Type B pancreatic cell (in vitro differentiated cells): Measurements from ENCODE around the gene RNF138. TPM values are rescaled to one million over a fixed set of nuclear protein-coding genes. Genes with fewer than 3 reads are reported as not detected.
A peak's percentile ranks its signal among the peaks of the same experiment; 100 is the strongest.

ENCODE experiments used
- DNase-seq: peaks from one replicate; pipeline ENCODE4 v3.0.0; 2021; ENCODE audit warnings: mixed read lengths; ENCODE audit not compliant: unreplicated experiment; ENCODE audit errors: extremely low spot score
- H3K27ac Mint-ChIP-seq: 2 replicates; pipeline ENCODE4 v1.8.0; 2021; ENCODE audit warnings: mild to moderate bottlenecking, mixed read lengths
- H3K27me3 Mint-ChIP-seq: 2 replicates; pipeline ENCODE4 v1.8.0; 2021; ENCODE audit warnings: mixed read lengths
- H3K36me3 Mint-ChIP-seq: 2 replicates; pipeline ENCODE4 v1.8.0; 2021; ENCODE audit warnings: mixed read lengths
- H3K4me1 Mint-ChIP-seq: one replicate; pipeline ENCODE4 v1.8.0; 2021; ENCODE audit warnings: mixed read lengths; ENCODE audit not compliant: unreplicated experiment
- H3K4me3 Mint-ChIP-seq: 2 replicates; pipeline ENCODE4 v1.8.0; 2021; ENCODE audit warnings: mild to moderate bottlenecking, mixed read lengths
- H3K9me3 Mint-ChIP-seq: 2 replicates; pipeline ENCODE4 v1.8.0; 2021; ENCODE audit warnings: mixed read lengths
- total RNA-seq: library from RNA; stranded (reverse); gene quantifications from 2 replicates; pipeline ENCODE4 v1.2.1, GENCODE V29; 2021; ENCODE audit warnings: low replicate concordance
- TF ChIP-seq, protein P1 (sequence below): fragments of 200-600 bp; sonication (generic); conservative IDR thresholded peaks from 2 replicates; pipeline ENCODE4 v1.5.0; 2021; ENCODE audit warnings: antibody characterized with exemption, mild to moderate bottlenecking

The RNF138 gene
- total RNA-seq, 1 donor from 2014 or later, result 34.9 TPM

DNA sequence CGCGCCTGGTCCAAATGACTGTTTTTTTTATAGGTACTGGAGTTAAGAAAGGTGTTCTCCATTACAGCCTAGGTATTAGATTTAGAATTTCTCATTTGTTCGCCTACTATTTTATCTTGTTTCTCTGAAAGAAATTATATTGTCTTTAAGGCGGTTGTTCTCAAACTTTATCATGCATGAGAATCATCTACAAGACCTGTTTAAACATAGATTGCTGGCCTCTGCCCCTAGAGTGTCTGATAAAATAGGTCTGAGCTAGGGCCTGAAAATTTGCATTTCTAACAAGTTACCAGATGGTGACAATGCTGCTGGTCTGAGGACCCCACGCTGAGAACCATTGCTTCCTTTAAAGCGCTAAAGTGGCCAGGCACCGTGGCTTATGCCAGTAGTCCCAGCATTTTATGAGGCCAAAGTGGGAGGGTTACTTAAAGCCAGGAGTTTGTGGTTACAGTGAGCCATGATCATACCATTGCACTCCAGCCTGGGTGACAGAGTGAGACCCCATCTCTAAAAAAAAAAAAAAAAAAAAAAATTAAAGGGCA, 34.0 kb upstream of the RNF138 start:
- Mint-ChIP-seq H3K27ac (no peak overlapping the region), H3K4me3 (no peak overlapping the region), H3K36me3 (no peaks in the 10 kb centered on the region), H3K4me1 (no peaks in the 10 kb centered on the region), H3K27me3 (no peaks in the 10 kb centered on the region), H3K9me3 (peaks cover 3% of the 10 kb centered on the region)
- DNase-seq, result no peak
- TF ChIP-seq, protein P1, sequence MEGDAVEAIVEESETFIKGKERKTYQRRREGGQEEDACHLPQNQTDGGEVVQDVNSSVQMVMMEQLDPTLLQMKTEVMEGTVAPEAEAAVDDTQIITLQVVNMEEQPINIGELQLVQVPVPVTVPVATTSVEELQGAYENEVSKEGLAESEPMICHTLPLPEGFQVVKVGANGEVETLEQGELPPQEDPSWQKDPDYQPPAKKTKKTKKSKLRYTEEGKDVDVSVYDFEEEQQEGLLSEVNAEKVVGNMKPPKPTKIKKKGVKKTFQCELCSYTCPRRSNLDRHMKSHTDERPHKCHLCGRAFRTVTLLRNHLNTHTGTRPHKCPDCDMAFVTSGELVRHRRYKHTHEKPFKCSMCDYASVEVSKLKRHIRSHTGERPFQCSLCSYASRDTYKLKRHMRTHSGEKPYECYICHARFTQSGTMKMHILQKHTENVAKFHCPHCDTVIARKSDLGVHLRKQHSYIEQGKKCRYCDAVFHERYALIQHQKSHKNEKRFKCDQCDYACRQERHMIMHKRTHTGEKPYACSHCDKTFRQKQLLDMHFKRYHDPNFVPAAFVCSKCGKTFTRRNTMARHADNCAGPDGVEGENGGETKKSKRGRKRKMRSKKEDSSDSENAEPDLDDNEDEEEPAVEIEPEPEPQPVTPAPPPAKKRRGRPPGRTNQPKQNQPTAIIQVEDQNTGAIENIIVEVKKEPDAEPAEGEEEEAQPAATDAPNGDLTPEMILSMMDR, result no peak

DNA sequence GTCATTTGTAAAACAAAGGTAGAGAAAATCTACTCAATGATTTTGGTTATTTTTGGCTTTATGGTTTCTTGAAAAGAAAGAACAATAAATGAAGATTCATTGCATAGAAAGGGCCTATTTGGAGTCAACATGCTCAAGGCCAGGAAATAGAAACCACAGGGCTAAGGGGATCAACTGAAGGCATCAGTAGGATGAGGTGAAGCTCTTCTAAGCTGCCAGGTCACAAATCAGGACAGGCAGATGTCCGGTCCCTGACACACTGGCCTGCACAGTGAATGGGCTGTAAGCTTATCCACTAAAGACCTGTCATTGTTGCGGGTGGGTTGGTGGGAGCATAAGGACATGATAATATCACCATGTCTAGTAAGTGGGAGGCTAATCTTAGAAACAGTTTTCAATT, 31.6 kb upstream of the RNF138 start:
- H3K27me3 Mint-ChIP-seq, result no peaks in the 10 kb centered on the region
- H3K4me3 Mint-ChIP-seq, result no peak overlapping the region
- peaks cover 3% of the 10 kb centered on the region for H3K9me3 Mint-ChIP-seq
- no peaks in the 10 kb centered on the region for H3K36me3 Mint-ChIP-seq
- DNase-seq, result no peak
- no peak overlapping the region for H3K27ac Mint-ChIP-seq
- TF ChIP-seq, protein P1, result no peak
- no peaks in the 10 kb centered on the region for H3K4me1 Mint-ChIP-seq

DNA sequence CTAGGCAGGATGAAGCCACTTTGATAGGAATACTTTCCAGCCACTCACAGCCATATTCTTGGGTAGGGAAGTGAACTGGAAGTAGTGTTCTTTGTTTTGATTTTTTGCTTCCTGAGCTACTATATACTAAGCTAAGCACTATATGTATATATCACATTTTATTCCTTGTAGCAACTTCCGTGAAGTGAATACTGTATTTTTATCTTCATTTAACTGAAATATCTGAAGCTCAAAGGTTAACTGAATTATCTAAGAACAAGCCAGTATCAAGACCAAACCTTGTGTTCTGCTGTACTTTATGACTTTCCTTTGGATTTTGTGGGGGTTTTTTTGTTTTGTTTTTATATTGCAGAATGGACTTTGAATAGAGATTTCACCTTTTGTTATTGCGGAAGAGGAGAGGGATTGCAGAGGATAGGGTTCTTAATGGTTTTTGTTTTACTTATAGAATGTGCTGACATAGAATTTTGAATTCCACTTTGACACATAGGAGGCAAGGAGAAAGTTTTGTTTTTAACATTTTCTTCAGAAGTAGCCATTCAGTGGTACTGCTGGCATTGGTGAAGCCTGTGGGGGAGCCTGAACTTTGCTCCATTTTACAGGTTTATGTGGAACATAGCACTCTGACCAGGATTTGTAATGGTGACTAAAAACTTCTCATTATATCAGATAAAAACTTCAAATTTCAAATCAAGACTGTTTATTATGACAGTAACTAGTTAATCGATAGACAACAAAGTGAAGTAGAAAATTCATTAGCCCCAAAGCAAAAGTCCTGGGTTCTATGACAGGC, 24.1 kb upstream of the RNF138 start:
- no peak for DNase-seq
- Mint-ChIP-seq H3K4me1 (no peaks in the 10 kb centered on the region), H3K27me3 (no peaks in the 10 kb centered on the region), H3K4me3 (no peak overlapping the region), H3K9me3 (no peaks in the 10 kb centered on the region), H3K27ac (no peak overlapping the region), H3K36me3 (no peaks in the 10 kb centered on the region)
- TF ChIP-seq, protein P1, result no peak

DNA sequence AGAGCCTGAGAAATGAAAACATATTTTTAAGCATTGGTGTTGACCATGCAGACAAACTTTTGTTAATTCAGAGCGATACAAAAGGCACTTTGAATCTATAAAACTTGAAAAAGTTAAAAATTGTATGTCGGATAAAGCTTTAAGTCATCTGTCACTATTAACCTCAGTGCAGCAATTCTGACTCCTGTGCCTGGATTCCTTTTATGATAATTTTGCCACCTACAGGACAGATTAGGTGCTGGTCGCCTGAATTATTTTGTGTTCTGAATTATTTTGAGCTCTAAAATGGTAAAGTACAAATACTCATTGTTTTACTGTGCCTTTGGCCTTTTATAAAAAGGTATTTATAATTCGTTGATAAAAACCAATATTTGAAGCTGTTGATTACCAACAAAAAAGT, 19.4 kb upstream of the RNF138 start:
- no peaks in the 10 kb centered on the region for H3K36me3 Mint-ChIP-seq
- DNase-seq, result no peak
- no peaks in the 10 kb centered on the region for H3K27me3 Mint-ChIP-seq
- TF ChIP-seq, protein P1, result peak; percentile 70
- no peak overlapping the region for H3K4me3 Mint-ChIP-seq
- H3K9me3 Mint-ChIP-seq, result no peaks in the 10 kb centered on the region
- no peak overlapping the region for H3K27ac Mint-ChIP-seq
- H3K4me1 Mint-ChIP-seq, result no peaks in the 10 kb centered on the region

GRCh38 chr18:32074206-32074605, 17.5 kb upstream of the RNF138 start:
- Mint-ChIP-seq H3K4me1 (no peaks in the 10 kb centered on the region), H3K4me3 (no peak overlapping the region), H3K9me3 (no peaks in the 10 kb centered on the region), H3K27ac (no peak overlapping the region), H3K36me3 (no peaks in the 10 kb centered on the region), H3K27me3 (no peaks in the 10 kb centered on the region)
- no peak for DNase-seq
- TF ChIP-seq, protein P1, result no peak
